ENCODE results near the gene RALGAPA2. TPM values are rescaled to one million over a fixed set of nuclear protein-coding genes. Genes with fewer than 3 reads are reported as not detected.

RALGAPA2 gene
- total RNA-seq, 1 donor from 2014 or later, result 30.3 TPM

- no peak for TF ChIP-seq CTCF (IDR thresholded peaks at IDR 0.05; ENCODE audit: unreplicated experiment)
- Mint-ChIP-seq H3K36me3 (ENCODE audit: low read depth, unreplicated experiment) (no peaks in the 10 kb centered on the region), H3K9me3 (ENCODE audit: unreplicated experiment) (no peaks in the 10 kb centered on the region), H3K27ac (ENCODE audit: unreplicated experiment) (no peak overlapping the region), H3K4me1 (ENCODE audit: unreplicated experiment) (no peaks in the 10 kb centered on the region), H3K4me3 (ENCODE audit: unreplicated experiment) (no peak overlapping the region), H3K27me3 (ENCODE audit: unreplicated experiment) (no peaks in the 10 kb centered on the region)
- no peak for DNase-seq (ENCODE audit: low spot score)
Observed at GRCh38 chr20:20566516-20566915, 145.9 kb downstream of the RALGAPA2 start.

GRCh38 chr20:20564279-20564678, 148.2 kb downstream of the RALGAPA2 start:
- Mint-ChIP-seq H3K4me1 (ENCODE audit: unreplicated experiment) (peaks cover 5% of the 10 kb centered on the region), H3K4me3 (ENCODE audit: unreplicated experiment) (no peak overlapping the region), H3K9me3 (ENCODE audit: unreplicated experiment) (no peaks in the 10 kb centered on the region), H3K27ac (ENCODE audit: unreplicated experiment) (no peak overlapping the region), H3K27me3 (ENCODE audit: unreplicated experiment) (no peaks in the 10 kb centered on the region), H3K36me3 (ENCODE audit: low read depth, unreplicated experiment) (no peaks in the 10 kb centered on the region)
- TF ChIP-seq CTCF (IDR thresholded peaks at IDR 0.05; ENCODE audit: unreplicated experiment), result no peak
- DNase-seq (ENCODE audit: low spot score), result no peak

- TF ChIP-seq CTCF (IDR thresholded peaks at IDR 0.05; ENCODE audit: unreplicated experiment), result no peak
- Mint-ChIP-seq H3K27me3 (ENCODE audit: unreplicated experiment) (no peaks in the 10 kb centered on the region), H3K4me1 (ENCODE audit: unreplicated experiment) (peaks cover 7% of the 10 kb centered on the region), H3K36me3 (ENCODE audit: low read depth, unreplicated experiment) (no peaks in the 10 kb centered on the region), H3K27ac (ENCODE audit: unreplicated experiment) (no peak overlapping the region), H3K9me3 (ENCODE audit: unreplicated experiment) (no peaks in the 10 kb centered on the region), H3K4me3 (ENCODE audit: unreplicated experiment) (no peak overlapping the region)
- no peak for DNase-seq (ENCODE audit: low spot score)
Observed at GRCh38 chr20:20562507-20562906, 149.9 kb downstream of the RALGAPA2 start.

- Mint-ChIP-seq H3K27ac (ENCODE audit: unreplicated experiment) (no peak overlapping the region), H3K27me3 (ENCODE audit: unreplicated experiment) (no peaks in the 10 kb centered on the region), H3K4me3 (ENCODE audit: unreplicated experiment) (no peak overlapping the region), H3K9me3 (ENCODE audit: unreplicated experiment) (no peaks in the 10 kb centered on the region), H3K36me3 (ENCODE audit: low read depth, unreplicated experiment) (no peaks in the 10 kb centered on the region), H3K4me1 (ENCODE audit: unreplicated experiment) (peaks cover 7% of the 10 kb centered on the region)
- DNase-seq (ENCODE audit: low spot score), result no peak
- TF ChIP-seq CTCF (IDR thresholded peaks at IDR 0.05; ENCODE audit: unreplicated experiment), result no peak
Observed at GRCh38 chr20:20561841-20562240, 150.6 kb downstream of the RALGAPA2 start.

GRCh38 chr20:20561172-20561571, 151.3 kb downstream of the RALGAPA2 start:
- no peak for DNase-seq (ENCODE audit: low spot score)
- Mint-ChIP-seq H3K36me3 (ENCODE audit: low read depth, unreplicated experiment) (no peaks in the 10 kb centered on the region), H3K27me3 (ENCODE audit: unreplicated experiment) (no peaks in the 10 kb centered on the region), H3K4me3 (ENCODE audit: unreplicated experiment) (no peak overlapping the region), H3K4me1 (ENCODE audit: unreplicated experiment) (peaks cover 7% of the 10 kb centered on the region), H3K27ac (ENCODE audit: unreplicated experiment) (no peak overlapping the region), H3K9me3 (ENCODE audit: unreplicated experiment) (no peaks in the 10 kb centered on the region)
- no peak for TF ChIP-seq CTCF (IDR thresholded peaks at IDR 0.05; ENCODE audit: unreplicated experiment)
